GM21367 (cell line): ENCODE data around the gene UBA1.

Source experiments
- ATAC-seq: cut with Tn5 transposase; IDR thresholded peaks from one replicate; pipeline ENCODE4 v1.9.1; 2021; ENCODE audit not compliant: unreplicated experiment

Gene UBA1

DNA sequence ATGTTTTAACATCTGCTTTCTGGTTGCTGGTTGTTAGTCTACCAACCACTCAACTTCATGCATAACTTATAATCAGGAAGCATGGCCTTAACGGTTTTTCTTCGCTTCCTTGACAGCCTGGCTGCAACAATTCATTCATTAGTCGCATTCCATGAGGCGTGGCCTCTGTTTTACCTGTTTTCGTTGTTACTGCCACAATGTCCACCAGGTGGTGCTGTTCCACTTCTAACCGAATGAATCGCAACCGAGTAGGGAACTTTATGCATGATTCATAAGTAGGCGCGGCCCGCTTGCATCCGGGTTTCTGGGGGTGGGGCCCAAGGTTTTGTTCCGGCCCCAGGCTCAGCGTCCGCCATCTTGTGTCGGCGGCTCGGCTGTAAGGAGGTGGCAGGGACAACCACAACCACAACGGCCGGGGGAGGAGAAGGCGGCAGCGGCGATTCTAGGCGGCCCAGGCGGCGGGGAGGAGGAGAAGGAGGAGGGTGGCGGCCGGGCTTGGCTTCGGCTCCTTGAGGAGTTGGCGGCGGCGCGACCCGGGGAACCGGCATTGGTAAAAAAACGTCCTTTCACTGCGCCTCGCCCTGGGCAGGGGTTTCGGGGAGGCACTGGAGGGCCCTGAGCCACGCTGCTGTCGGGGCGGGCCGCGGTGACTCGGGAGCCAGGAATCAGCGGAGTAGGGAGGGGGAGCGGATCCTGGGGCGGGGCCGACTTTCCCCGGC, at the start of gene UBA1:
Gene UBA1, plus strand, starts transcription at position 355 of the 719 bp plus-strand sequence. CDS start 4,974 bp downstream, outside the sequence.
- peak; percentile 44 for ATAC-seq

GRCh38 chrX:47143894-47144625, 49.6 kb upstream of the UBA1 start:
- ATAC-seq, result no peak

- peak; percentile 80 for ATAC-seq
Observed at GRCh38 chrX:47144626-47145394, 48.8 kb upstream of the UBA1 start, which contains the start of the genes NDUFB11 and RBM10. Gene NDUFB11 (minus strand): TSS chrX:47144702. CDS start chrX:47144679, 23 bp downstream. Gene RBM10 (plus strand): TSS chrX:47145221. CDS start chrX:47147482, 2,261 bp downstream.

- peak; percentile 14 for ATAC-seq
Observed at GRCh38 chrX:47145395-47146120, 48.1 kb upstream of the UBA1 start.

DNA sequence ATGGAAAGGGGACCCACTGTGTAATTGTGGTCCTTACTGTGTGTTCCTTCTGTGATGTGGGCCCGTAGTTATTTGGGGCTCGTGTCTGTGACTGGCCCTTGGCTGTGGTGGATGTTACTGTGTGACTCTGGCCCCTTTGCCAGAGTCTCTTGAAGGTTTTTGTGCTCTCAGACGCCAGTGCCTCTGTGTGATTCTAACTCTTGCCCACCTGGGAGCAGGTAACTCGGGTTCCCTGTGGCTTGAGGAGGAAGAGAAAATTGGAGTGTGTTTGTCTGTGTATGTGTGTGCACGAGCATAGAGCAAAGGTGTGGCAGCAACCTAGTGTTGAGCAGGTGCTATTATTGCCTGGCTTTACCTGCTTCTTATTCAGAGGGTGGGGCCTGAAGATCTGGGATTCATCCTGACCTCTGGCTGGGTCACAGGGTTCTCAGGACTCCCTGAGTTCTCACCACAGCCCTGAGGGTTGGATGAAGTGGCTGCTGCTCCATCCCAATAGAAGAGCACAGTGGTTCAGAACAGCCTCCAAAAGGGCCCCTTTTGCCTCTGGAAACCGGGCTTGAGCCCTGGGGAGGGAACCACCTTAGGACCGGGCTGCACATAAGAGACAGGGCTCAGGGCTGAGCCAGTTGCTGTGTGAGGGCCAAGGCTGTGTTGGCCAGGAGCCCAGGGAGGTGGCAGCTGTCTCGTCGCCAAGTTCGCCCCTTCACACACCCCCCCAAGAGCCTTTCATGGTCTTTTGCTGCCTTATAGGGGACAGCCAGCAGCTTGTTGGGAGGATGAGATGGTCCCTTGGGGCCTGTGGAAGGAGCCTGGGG, 47.3 kb upstream of the UBA1 start:
- no peak for ATAC-seq

- no peak for ATAC-seq
Observed at GRCh38 chrX:47146936-47147859, 46.4 kb upstream of the UBA1 start.

- no peak for ATAC-seq
Observed at GRCh38 chrX:47148946-47149345, 44.7 kb upstream of the UBA1 start.

DNA sequence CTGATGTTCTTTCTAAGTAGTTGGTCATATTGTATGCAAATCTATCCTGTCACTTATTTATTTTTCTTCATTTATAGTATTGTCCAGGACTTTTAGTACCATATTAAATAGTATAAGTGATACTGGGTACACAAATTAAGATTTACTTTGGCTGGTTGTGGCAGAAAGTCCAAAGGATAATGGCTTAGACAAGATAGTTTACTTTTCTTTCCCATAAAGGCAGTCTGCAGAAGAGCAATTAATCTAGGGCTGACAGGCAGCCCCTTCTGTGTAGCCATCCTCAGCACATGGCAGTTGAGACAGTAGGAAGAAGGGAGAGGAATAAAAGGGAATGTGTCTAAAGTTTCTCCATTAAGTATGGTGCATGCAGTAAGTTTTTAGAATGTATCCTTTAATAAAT, 42.2 kb upstream of the UBA1 start:
- ATAC-seq, result no peak

DNA sequence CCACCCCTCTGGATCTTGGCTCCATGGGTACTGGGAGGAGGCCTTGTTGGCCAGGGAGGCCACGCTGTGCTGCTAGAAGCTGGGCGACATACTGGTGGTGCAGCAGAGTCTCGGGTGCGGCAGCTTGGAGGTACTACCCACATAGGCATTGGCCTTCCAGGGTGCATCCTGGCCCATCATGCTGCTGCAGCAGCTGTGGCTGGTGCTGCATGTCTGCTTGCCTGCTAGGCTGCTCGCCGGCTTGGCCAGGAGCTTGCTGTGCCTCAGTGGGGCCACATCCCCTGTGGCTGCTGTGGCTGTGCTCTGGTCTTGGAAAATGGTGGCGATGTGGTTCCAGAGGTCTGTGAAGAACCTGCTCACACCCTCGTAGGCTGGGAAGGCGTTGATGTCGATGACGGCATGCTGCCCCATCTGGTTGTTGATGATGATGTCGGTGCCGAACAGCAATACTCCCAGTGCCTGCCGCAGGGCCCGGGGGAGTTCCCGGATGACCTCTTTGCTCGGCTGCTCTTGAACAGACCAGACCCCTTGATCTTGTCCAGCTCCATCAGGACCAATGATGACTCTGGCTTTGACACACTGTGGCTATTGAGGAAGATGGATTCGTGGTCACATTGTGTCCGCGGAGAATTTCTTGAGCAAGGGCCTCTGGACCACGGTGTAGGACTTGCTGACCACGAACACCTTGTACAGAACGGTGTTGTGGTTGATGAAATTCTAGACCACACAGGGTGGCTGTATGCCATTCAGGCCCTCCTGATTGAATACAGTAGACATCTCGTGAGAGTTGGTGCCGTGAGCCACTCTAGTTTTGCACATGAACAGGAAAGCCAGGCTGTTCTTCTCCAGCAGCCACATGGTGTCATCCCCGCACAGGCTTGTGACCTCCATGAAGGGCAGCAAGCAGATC, 36.8 kb upstream of the UBA1 start:
- no peak for ATAC-seq

- ATAC-seq, result no peak
Observed at GRCh38 chrX:47158131-47158530, 35.5 kb upstream of the UBA1 start.

DNA sequence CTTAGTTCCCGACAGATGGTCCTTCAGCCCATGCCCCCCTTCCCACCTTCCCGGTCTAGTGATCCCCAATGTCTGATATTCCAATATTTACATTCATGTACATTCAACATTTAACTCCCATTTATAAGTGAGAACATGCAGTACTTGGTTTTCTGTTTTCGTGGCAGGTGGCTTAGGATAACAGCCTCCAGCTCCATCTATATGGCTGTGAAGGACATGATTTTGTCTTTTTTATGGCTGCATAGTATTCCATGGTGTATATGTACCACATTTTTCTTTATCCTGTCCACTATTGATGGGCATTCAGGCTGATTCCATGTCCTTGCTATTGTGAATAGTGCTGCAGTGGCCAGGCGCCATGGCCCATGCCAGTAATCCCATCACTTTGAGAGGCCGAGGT, 34.8 kb upstream of the UBA1 start:
- no peak for ATAC-seq

DNA sequence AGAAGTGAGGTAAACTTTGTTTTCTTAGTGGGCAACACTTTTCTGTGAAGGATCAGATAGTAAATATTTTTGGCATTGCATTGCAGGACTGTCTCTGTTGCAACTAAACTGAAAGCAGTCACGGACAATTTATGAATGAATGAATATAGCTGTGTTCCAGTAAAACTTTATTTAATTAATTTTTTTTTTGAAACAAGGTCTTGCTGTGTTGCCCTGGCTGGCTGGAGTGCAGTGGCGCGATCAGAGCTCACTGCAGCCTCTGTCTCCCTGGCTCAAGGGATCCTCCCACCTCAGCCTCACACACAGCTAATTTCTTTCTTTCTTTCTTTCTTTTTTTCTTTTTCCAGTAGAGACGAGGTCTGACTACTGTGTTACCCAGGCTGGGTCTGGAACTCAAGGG, 32.8 kb upstream of the UBA1 start:
- ATAC-seq, result no peak

DNA sequence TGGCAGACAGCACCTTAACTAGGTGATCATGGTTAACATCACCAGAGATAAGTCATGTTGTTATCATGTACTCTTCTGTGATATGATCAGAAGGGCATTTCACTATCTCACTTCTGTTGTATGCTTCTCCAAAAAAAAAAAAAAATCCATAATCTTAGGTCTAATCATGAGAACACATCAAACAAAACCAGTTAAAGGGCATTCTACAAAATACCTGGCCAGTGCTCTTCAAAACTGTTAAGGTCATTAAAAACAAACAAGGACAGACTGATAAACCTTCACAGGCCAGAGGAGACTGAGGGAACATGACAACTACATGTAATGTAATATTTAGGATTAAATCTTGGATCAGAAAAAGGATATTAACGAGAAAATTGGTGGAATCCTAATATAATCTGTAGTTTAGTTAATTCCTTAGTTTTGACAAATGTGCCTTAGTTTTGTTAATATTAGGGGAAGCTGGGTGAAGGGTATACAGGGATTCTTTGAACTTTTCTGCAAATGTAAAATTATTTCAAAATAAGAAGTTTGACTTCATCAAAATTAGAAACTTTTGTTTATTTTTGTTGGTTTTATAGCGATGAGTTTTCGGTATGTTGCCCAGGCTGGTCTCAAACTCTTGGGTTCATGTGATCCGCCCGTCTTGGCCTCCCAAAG, 30.6 kb upstream of the UBA1 start:
- ATAC-seq, result no peak

DNA sequence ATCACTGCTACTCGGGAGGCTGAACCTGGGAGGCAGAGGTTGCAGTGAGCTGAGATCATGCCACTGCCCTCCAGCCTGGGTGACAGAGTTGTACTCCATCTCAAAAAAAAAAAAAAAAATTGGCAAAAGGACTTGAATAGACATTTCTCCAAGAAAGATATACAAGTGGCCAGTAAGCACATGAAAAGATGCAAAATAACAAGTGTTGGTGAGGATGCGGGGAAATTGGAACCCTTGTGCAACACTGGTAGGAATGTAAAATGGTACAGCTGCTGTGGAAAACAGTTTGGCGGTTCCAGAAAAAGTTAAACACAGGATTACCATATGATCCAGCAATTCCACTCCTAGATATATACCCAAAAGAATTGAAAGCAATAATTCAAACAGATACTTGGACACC, 29.2 kb upstream of the UBA1 start:
- no peak for ATAC-seq

DNA sequence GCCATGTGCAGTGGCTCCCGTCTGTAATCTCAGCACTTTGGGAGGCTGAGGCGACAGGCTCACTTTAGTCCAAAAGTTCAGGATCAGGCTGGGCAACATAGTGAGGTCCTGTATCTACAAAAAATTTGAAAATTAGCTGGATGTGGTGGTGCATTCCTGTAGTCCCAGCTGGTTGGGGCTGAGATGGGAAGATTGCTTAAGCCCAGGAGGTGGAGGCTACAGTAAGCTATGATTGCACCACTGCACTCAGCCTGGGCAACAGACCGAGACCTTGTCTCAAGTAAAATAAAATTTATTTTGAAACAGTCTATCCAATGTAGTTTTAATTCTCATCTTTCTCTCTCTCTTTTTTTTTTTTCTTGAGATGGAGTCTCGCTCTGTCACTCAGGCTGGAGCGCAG, 27.5 kb upstream of the UBA1 start:
- no peak for ATAC-seq

- ATAC-seq, result no peak
Observed at GRCh38 chrX:47168495-47169073, 25.0 kb upstream of the UBA1 start.

- no peak for ATAC-seq
Observed at GRCh38 chrX:47169273-47169672, 24.4 kb upstream of the UBA1 start.
